NT2/D1 (cell line): ENCODE measurements around the gene CCDC43.

ENCODE experiments used
- DNase-seq: peaks from one replicate; pipeline ENCODE4 v3.0.0-alpha.2; 2011; ENCODE audit warnings: low read depth, low spot score
- H3K27me3 ChIP-seq: 2 replicates; pipeline ENCODE4 v1.6.0; 2011; ENCODE audit warnings: mild to moderate bottlenecking; ENCODE audit not compliant: insufficient read length, insufficient read depth
- H3K36me3 ChIP-seq: 2 replicates; pipeline ENCODE4 v1.6.1; 2011; ENCODE audit warnings: mild to moderate bottlenecking, low read length, mixed read lengths; ENCODE audit not compliant: insufficient read depth, insufficient read length
- H3K4me1 ChIP-seq: 2 replicates; pipeline ENCODE4 v1.5.1; 2011; ENCODE audit not compliant: insufficient read depth, insufficient read length
- H3K4me3 ChIP-seq: 2 replicates; pipeline ENCODE4 v1.5.1; 2011; ENCODE audit warnings: low read depth; ENCODE audit not compliant: insufficient read length
- H3K9ac ChIP-seq: 2 replicates; pipeline ENCODE4 v1.6.0; 2011; ENCODE audit warnings: low read depth; ENCODE audit not compliant: insufficient read length
- H3K9me3 ChIP-seq: 2 replicates; pipeline ENCODE4 v1.5.1; 2011; ENCODE audit warnings: mild to moderate bottlenecking, low read length; ENCODE audit not compliant: insufficient read depth
- SUZ12 ChIP-seq: IDR thresholded peaks from 2 replicates; pipeline ENCODE4 v1.6.1; 2011; ENCODE audit not compliant: insufficient read length, insufficient read depth; ENCODE audit errors: extremely low read depth
- YY1 ChIP-seq: IDR thresholded peaks from 2 replicates; pipeline ENCODE4 v1.6.1; 2011; ENCODE audit not compliant: insufficient read length, insufficient read depth
- ZNF274 ChIP-seq: IDR thresholded peaks from 2 replicates; pipeline ENCODE4 v1.6.1; 2011; ENCODE audit warnings: mild to moderate bottlenecking, low read depth, low read length

CCDC43 gene

DNA sequence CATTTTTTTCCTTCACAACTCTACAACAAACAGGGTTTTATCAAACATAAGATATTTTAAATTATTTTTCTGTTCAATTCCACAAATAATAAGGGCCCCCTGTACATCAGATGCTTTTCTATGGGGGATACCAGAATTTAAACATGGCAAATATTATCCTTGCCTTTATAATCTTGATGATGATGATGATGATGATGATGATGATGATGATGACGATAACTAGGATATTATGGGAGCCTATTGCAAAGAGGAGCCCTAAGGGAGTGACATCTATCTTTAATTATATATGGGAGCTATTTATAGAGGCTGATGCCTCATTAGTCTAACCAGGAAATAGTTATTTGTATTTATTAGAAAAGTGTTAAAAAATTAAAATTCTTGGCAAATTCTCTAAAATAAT lies 26.5 kb downstream of the CCDC43 start:
- TF ChIP-seq ZNF274 (no peak), YY1 (no peak), SUZ12 (no peak)
- Histone ChIP-seq H3K36me3 (peaks cover 25% of the 10 kb centered on the region), H3K4me1 (no peaks in the 10 kb centered on the region), H3K27me3 (no peaks in the 10 kb centered on the region), H3K4me3 (no peak overlapping the region), H3K9me3 (no peaks in the 10 kb centered on the region), H3K9ac (no peak overlapping the region)
- DNase-seq, result no peak

DNA sequence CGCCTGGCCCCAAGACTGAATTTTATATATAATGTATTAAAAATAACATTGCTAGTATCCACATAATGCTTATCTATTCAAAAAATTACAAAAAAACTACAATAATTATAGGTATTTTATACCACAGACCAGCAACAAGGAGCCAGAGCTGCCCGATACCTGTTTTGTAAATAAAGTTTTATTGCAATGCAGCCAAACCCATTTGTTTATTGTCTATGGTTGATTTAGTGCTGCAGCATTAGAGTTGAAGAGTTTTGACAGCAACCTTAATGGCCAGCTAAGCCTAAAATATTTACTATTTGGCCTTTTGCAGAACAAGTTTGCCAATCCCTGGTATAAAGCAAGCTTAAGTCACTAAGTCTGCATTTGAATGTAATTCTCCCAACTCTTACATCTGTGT lies 27.7 kb downstream of the CCDC43 start:
- no peak overlapping the region for H3K9ac ChIP-seq
- H3K36me3 ChIP-seq, result peaks cover 23% of the 10 kb centered on the region
- peaks cover 3% of the 10 kb centered on the region for H3K27me3 ChIP-seq
- H3K4me1 ChIP-seq, result no peaks in the 10 kb centered on the region
- H3K4me3 ChIP-seq, result no peak overlapping the region
- H3K9me3 ChIP-seq, result no peaks in the 10 kb centered on the region
- TF ChIP-seq ZNF274, result no peak
- TF ChIP-seq SUZ12, result no peak
- TF ChIP-seq YY1, result no peak
- DNase-seq, result no peak

DNA sequence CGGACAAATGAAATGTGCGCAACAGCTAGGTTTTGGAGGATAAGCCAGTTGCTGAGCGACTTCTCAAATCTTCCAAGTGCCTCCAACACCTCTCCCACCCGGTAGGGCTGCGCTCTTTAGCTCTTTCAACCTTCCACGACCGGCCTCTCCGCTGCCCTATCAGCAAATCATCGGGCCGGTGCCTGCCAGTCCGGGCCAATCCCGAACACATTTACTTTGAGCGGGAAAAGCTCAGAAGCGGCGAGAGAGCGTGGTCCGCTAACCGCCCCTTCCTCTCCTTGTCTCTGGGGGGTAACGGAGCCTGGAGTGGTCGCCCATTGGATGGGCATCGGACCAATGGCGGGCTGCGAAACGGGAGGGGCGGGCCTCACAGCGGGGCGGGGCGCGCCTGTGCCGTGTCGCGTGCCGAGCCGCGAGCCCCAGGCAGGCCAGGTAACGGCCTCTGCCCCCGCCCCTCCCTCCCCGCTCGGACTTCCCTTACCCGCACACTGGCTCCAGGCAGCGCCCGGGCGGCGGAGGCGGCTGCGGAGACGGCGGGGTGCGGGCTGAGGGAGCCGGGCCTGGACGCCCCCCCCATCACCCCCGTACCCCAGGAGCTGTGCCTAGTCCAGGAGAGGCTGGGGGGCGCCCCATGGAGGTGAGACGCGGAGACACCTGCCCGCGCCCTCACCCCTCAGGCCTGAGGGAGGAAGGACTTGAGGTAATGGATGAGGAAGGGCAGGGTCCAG lies 33.4 kb downstream of the CCDC43 start, which contains the start of gene MEIOC:
MEIOC (plus strand) TSS at position 486 of the 728 bp plus-strand sequence; CDS start at position 632, 146 bp downstream.
- Histone ChIP-seq H3K27me3 (peaks cover 23% of the 10 kb centered on the region), H3K4me3 (peak within 1 kb of the TSS; percentile 59), H3K4me1 (no peaks in the 10 kb centered on the region), H3K9ac (peak within 1 kb of the TSS; percentile 71), H3K36me3 (no peaks in the 10 kb centered on the region), H3K9me3 (peaks cover 6% of the 10 kb centered on the region; the same call in 1 of the 2 replicates)
- TF ChIP-seq SUZ12, result no peak
- TF ChIP-seq YY1, result no peak
- TF ChIP-seq ZNF274, result no peak
- peak; percentile 55 for DNase-seq

DNA sequence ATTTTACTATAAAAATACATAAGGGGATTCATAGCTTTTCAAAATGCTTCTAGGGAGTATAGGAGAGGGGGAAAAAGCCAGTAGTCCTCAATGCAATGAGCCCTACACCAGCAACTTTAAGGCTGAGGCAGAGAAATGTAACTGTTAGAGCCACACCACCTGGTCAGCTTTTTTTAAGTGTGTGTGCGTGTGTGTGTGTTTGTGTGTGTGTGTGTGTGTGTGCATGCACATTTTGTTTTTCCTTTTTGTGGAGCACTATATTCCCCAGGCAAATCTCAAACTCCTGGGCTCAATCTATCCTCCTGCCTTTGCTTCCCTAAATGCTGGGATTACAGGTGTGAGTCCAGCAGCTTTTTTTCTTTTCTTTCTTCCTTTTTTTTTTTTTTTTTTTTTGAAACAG lies 35.6 kb downstream of the CCDC43 start:
- H3K27me3 ChIP-seq, result peaks cover 23% of the 10 kb centered on the region
- DNase-seq, result no peak
- H3K36me3 ChIP-seq, result no peaks in the 10 kb centered on the region
- H3K9me3 ChIP-seq, result peaks cover 6% of the 10 kb centered on the region; the same call in 1 of the 2 replicates
- no peaks in the 10 kb centered on the region for H3K4me1 ChIP-seq
- no peak overlapping the region for H3K4me3 ChIP-seq
- no peak overlapping the region for H3K9ac ChIP-seq
- no peak for TF ChIP-seq ZNF274
- no peak for TF ChIP-seq SUZ12
- TF ChIP-seq YY1, result no peak

DNA sequence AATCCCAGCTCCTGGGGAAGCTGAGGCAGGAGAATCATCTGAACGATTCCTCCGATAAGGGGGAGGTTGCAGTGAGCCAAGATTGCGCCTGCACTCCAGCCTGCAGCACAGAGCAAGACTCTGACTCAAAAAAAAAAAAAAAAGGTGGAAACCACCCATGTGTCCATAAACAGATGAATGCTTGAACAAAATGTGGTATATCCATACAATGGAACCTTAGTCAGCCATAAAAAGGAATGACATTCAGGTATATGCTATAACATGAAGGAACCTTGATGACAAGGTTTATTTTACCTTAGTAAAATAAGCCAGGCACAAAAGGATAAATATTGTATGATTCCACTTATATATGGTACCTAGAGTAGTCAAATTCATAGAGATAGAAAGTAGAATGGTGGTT lies 36.2 kb downstream of the CCDC43 start:
- TF ChIP-seq ZNF274, result no peak
- TF ChIP-seq SUZ12, result no peak
- no peak for TF ChIP-seq YY1
- peaks cover 6% of the 10 kb centered on the region; the same call in 1 of the 2 replicates for H3K9me3 ChIP-seq
- H3K4me3 ChIP-seq, result no peak overlapping the region
- no peak for DNase-seq
- no peak overlapping the region for H3K9ac ChIP-seq
- H3K36me3 ChIP-seq, result no peaks in the 10 kb centered on the region
- peaks cover 23% of the 10 kb centered on the region for H3K27me3 ChIP-seq
- no peaks in the 10 kb centered on the region for H3K4me1 ChIP-seq

DNA sequence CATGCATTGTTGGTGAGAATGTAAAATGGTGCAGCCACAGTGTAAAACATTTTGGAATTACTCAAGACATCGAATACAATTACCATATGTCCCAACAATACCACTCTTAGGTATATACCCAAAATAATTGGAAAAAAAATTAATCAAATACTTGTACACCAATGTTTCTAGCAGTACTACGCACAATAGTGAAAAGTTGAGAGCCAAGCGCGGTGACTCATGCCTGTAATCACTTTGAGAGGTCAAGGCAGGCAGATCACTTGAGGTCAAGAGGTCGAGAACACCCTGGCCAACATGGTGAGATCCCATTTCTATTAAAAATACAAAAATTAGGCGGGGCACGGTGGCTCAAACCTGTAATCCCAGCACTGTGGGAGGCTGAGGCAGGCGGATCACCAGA lies 36.8 kb downstream of the CCDC43 start:
- Histone ChIP-seq H3K27me3 (peaks cover 23% of the 10 kb centered on the region), H3K9me3 (peaks cover 6% of the 10 kb centered on the region; the same call in 1 of the 2 replicates), H3K36me3 (no peaks in the 10 kb centered on the region), H3K4me3 (no peak overlapping the region), H3K4me1 (no peaks in the 10 kb centered on the region), H3K9ac (no peak overlapping the region)
- no peak for TF ChIP-seq YY1
- TF ChIP-seq SUZ12, result no peak
- no peak for TF ChIP-seq ZNF274
- no peak for DNase-seq

DNA sequence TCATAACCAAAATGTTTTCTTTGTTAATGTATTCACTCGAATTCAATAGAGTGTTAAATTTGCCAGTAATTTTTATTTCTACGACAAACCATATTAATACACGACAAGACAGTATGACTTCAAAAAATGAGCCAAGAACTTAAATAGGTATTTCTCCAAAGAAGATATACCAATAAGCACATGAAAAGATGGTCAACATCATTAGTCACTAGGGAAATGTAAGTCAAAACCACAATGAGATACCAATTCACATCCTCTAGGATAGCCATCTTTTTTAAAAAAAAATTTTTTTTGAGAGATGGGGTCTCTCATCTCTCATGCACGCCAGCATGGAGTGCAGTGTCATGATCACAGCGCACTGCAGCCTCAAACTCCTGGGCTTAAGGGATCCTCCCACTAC lies 38.3 kb downstream of the CCDC43 start:
- no peak for TF ChIP-seq SUZ12
- no peak for TF ChIP-seq ZNF274
- TF ChIP-seq YY1, result no peak
- no peaks in the 10 kb centered on the region for H3K4me1 ChIP-seq
- no peaks in the 10 kb centered on the region for H3K36me3 ChIP-seq
- H3K4me3 ChIP-seq, result no peak overlapping the region
- H3K9me3 ChIP-seq, result peaks cover 6% of the 10 kb centered on the region; the same call in 1 of the 2 replicates
- peaks cover 19% of the 10 kb centered on the region for H3K27me3 ChIP-seq
- H3K9ac ChIP-seq, result no peak overlapping the region
- DNase-seq, result no peak
